ENCODE measurements around the gene HSPB2.

DNA sequence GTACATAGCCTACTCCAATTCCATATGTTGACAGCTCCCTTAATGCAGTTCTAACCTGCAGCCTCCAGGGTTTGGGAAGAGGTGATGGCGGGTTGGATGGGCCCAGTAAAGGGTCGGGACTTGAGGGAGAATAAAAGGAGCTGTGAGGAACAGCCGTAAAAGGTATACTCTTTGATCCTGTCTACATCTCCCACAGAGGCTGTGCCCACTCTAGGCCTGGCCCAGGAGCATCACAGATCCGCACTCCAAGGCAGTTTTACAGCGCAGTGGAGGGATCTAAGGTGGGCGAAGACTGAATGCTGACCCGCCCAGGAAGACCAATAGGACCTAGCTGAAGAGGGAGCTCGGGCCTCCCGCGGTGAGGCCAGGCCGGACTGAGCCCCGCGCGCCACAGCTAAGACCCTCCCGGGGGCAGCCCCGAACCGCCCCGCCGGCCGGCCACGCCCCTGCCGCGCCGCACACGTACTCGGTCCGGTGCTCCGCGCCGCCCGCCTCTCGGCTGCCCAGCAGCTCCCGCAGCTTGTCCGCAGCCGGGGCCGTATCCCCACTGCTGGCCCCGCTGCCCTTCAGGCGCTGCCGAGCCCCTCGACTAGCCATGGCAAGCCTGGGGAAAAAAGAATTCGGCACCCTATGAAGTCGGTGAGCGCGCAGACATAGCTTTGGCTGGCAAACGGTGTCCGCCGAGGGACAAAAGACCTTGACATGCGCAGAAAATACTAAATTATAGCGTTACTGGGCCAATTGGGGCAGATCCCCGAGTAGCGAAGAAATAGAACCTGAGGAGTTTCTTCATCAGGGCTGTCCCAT lies 41.4 kb upstream of the HSPB2 start, which contains the start of gene ALG9:
- TF ChIP-seq, protein P1, sequence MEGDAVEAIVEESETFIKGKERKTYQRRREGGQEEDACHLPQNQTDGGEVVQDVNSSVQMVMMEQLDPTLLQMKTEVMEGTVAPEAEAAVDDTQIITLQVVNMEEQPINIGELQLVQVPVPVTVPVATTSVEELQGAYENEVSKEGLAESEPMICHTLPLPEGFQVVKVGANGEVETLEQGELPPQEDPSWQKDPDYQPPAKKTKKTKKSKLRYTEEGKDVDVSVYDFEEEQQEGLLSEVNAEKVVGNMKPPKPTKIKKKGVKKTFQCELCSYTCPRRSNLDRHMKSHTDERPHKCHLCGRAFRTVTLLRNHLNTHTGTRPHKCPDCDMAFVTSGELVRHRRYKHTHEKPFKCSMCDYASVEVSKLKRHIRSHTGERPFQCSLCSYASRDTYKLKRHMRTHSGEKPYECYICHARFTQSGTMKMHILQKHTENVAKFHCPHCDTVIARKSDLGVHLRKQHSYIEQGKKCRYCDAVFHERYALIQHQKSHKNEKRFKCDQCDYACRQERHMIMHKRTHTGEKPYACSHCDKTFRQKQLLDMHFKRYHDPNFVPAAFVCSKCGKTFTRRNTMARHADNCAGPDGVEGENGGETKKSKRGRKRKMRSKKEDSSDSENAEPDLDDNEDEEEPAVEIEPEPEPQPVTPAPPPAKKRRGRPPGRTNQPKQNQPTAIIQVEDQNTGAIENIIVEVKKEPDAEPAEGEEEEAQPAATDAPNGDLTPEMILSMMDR (IDR thresholded peaks at IDR 0.05) = peak; percentile 18 to 20
- TF ChIP-seq EP300 (IDR thresholded peaks at IDR 0.05) = no peak
- TF ChIP-seq POLR2A (IDR thresholded peaks at IDR 0.05) = no peak
